Neural crest cell (in vitro differentiated cells): Measurements from ENCODE around the gene SVIP. TPM values are rescaled to one million over a fixed set of nuclear protein-coding genes. Genes with fewer than 3 reads are reported as not detected.

ENCODE experiments used
- DNase-seq: peaks from one replicate; pipeline ENCODE4 v3.0.0; 2021; ENCODE audit warnings: low read depth, mixed read lengths, low spot score
- H3K27ac Mint-ChIP-seq: one replicate; pipeline ENCODE4 v1.8.0; 2021; ENCODE audit warnings: mild to moderate bottlenecking, mixed read lengths; ENCODE audit not compliant: unreplicated experiment
- H3K27me3 Mint-ChIP-seq: 2 replicates; pipeline ENCODE4 v1.8.0; 2021; ENCODE audit warnings: low read depth, mild to moderate bottlenecking, mixed read lengths
- H3K36me3 Mint-ChIP-seq: 2 replicates; pipeline ENCODE4 v1.8.0; 2021; ENCODE audit warnings: low read depth, mild to moderate bottlenecking, mixed read lengths
- H3K4me1 Mint-ChIP-seq: 2 replicates; pipeline ENCODE4 v1.8.0; 2021; ENCODE audit warnings: mixed read lengths
- H3K4me3 Mint-ChIP-seq: one replicate; pipeline ENCODE4 v1.8.0; 2021; ENCODE audit warnings: mild to moderate bottlenecking, mixed read lengths
- H3K9me3 Mint-ChIP-seq: 2 replicates; pipeline ENCODE4 v1.8.0; 2021; ENCODE audit warnings: mixed read lengths
- CTCF ChIP-seq: fragments of 200-600 bp; sonication (generic); conservative IDR thresholded peaks from 2 replicates; pipeline ENCODE4 v1.5.0; 2021; ENCODE audit warnings: antibody characterized with exemption, mild to moderate bottlenecking
- total RNA-seq: library from RNA; stranded (reverse); gene quantifications from 2 replicates; pipeline ENCODE4 v1.2.1, GENCODE V29; 2021

Gene SVIP
- total RNA-seq, 1 donor from 2014 or later: 32.5 TPM

GRCh38 chr11:22830082-22830414, 447 bp upstream of the SVIP start:
- TF ChIP-seq CTCF: no peak
- H3K27ac Mint-ChIP-seq: no peak overlapping the region
- H3K4me1 Mint-ChIP-seq: peaks cover 25% of the 10 kb centered on the region
- H3K9me3 Mint-ChIP-seq: no peaks in the 10 kb centered on the region
- H3K4me3 Mint-ChIP-seq: peak overlapping the region; percentile 97
- DNase-seq: no peak
- H3K27me3 Mint-ChIP-seq: no peaks in the 10 kb centered on the region
- H3K36me3 Mint-ChIP-seq: peaks cover 4% of the 10 kb centered on the region

GRCh38 chr11:22828373-22828772, 1.2 kb downstream of the SVIP start:
- Mint-ChIP-seq H3K9me3 (no peaks in the 10 kb centered on the region), H3K27me3 (no peaks in the 10 kb centered on the region), H3K27ac (no peak overlapping the region), H3K4me1 (peaks cover 24% of the 10 kb centered on the region), H3K36me3 (peaks cover 8% of the 10 kb centered on the region), H3K4me3 (peak overlapping the region; percentile 97)
- DNase-seq: no peak
- no peak for TF ChIP-seq CTCF

- no peak for DNase-seq
- peaks cover 26% of the 10 kb centered on the region for H3K36me3 Mint-ChIP-seq
- no peaks in the 10 kb centered on the region for H3K27me3 Mint-ChIP-seq
- no peaks in the 10 kb centered on the region for H3K9me3 Mint-ChIP-seq
- no peak overlapping the region for H3K4me3 Mint-ChIP-seq
- no peak for TF ChIP-seq CTCF
- H3K27ac Mint-ChIP-seq: no peak overlapping the region
- H3K4me1 Mint-ChIP-seq: no peaks in the 10 kb centered on the region
Observed at GRCh38 chr11:22822203-22822602, 7.4 kb downstream of the SVIP start.

- DNase-seq: no peak
- peaks cover 7% of the 10 kb centered on the region for H3K36me3 Mint-ChIP-seq
- H3K4me1 Mint-ChIP-seq: no peaks in the 10 kb centered on the region
- H3K27me3 Mint-ChIP-seq: no peaks in the 10 kb centered on the region
- no peak overlapping the region for H3K4me3 Mint-ChIP-seq
- no peak for TF ChIP-seq CTCF
- H3K9me3 Mint-ChIP-seq: peaks cover 16% of the 10 kb centered on the region
- no peak overlapping the region for H3K27ac Mint-ChIP-seq
Observed at GRCh38 chr11:22809893-22810292, 19.7 kb downstream of the SVIP start.

- Mint-ChIP-seq H3K36me3 (peaks cover 7% of the 10 kb centered on the region), H3K4me3 (no peak overlapping the region), H3K9me3 (peaks cover 11% of the 10 kb centered on the region), H3K4me1 (no peaks in the 10 kb centered on the region), H3K27me3 (no peaks in the 10 kb centered on the region), H3K27ac (no peak overlapping the region)
- no peak for TF ChIP-seq CTCF
- DNase-seq: no peak
Observed at GRCh38 chr11:22808571-22809197, 20.9 kb downstream of the SVIP start.
